ENCODE measurements around the gene EFCAB8. TPM values are rescaled to one million over a fixed set of nuclear protein-coding genes. Genes with fewer than 3 reads are reported as not detected.
A peak's percentile ranks its signal among the peaks of the same experiment; 100 is the strongest.

Gene EFCAB8
- polyA plus RNA-seq, 1 donor from 2014 or later: not detected

- H3K27me3 Mint-ChIP-seq: peaks cover 3% of the 10 kb centered on the region
- peaks cover 0 to 10% (median 9%) of the 10 kb centered on the region in 3 donors for H3K9me3 Mint-ChIP-seq
- peak overlapping the region in 2 of 3 donors; percentile 17 to 45 for H3K27ac Mint-ChIP-seq
- peak overlapping the region in 2 of 4 donors; percentile 35 to 60 for H3K4me3 Mint-ChIP-seq
- no peaks in the 10 kb centered on the region for H3K36me3 Mint-ChIP-seq
- peaks cover 13 to 20% (median 14%) of the 10 kb centered on the region in 3 donors for H3K4me1 Mint-ChIP-seq
Observed at GRCh38 chr20:32991383-32991782, 132.7 kb downstream of the EFCAB8 start.

DNA sequence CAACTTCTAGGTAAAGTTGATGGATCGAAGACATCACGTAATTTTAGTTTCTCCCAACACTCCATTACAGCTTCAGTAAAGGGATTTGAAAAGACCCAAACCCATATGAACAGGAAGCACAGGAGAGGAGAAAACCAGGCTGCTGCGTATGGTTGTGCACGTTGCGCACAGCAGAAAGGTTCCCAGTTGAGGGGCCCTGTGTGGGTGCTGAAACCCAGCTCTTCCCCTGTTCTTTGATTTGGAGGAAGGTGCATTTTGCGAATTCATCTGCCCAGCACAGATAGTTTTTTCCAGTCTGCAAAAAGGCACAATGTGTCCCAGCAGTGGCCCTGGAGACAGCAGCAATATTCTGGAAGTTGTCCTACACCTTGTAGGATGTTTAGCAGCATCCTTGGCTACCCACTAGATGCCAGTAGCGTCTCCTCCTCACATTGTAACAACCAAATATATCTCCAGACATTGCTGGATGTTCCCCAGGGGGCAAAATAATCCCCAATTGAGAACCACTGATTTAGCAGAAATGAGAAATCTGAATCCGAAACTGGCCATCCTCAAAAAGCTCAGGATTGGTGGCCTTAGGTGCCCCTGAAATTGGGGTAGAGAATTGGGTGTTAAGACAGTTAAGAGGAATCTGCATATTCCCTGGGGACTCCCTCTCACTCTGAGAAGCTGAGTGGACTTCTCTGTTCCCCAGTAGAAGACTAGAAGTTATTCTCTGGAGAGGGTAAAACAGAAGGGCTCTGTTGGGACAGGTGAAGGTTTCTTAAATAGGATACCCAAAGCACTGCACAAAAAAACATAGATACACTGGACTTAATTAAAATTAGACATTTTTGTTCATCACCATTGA, 133.3 kb downstream of the EFCAB8 start:
- Mint-ChIP-seq H3K9me3 (peaks cover 0 to 10% (median 9%) of the 10 kb centered on the region in 3 donors), H3K36me3 (no peaks in the 10 kb centered on the region), H3K4me1 (peaks cover 13 to 25% (median 14%) of the 10 kb centered on the region in 3 donors), H3K27ac (peak overlapping the region in 2 of 3 donors; percentile 17 to 45), H3K27me3 (peaks cover 3% of the 10 kb centered on the region), H3K4me3 (peak overlapping the region in 2 of 4 donors; percentile 35 to 60)

- peaks cover 0 to 10% (median 9%) of the 10 kb centered on the region in 3 donors for H3K9me3 Mint-ChIP-seq
- no peak overlapping the region for H3K4me3 Mint-ChIP-seq
- peaks cover 13 to 33% (median 20%) of the 10 kb centered on the region in 3 donors for H3K4me1 Mint-ChIP-seq
- peaks cover 3% of the 10 kb centered on the region for H3K27me3 Mint-ChIP-seq
- H3K27ac Mint-ChIP-seq: no peak overlapping the region
- H3K36me3 Mint-ChIP-seq: peaks cover 3% of the 10 kb centered on the region
Observed at GRCh38 chr20:32993496-32994050, 134.8 kb downstream of the EFCAB8 start.

- H3K9me3 Mint-ChIP-seq: peaks cover 0 to 10% (median 9%) of the 10 kb centered on the region in 3 donors
- peaks cover 16 to 40% (median 25%) of the 10 kb centered on the region in 3 donors for H3K4me1 Mint-ChIP-seq
- peaks cover 3% of the 10 kb centered on the region for H3K36me3 Mint-ChIP-seq
- peaks cover 3% of the 10 kb centered on the region for H3K27me3 Mint-ChIP-seq
- no peak overlapping the region for H3K4me3 Mint-ChIP-seq
- H3K27ac Mint-ChIP-seq: no peak overlapping the region
Observed at GRCh38 chr20:32995802-32996201, 137.1 kb downstream of the EFCAB8 start.

DNA sequence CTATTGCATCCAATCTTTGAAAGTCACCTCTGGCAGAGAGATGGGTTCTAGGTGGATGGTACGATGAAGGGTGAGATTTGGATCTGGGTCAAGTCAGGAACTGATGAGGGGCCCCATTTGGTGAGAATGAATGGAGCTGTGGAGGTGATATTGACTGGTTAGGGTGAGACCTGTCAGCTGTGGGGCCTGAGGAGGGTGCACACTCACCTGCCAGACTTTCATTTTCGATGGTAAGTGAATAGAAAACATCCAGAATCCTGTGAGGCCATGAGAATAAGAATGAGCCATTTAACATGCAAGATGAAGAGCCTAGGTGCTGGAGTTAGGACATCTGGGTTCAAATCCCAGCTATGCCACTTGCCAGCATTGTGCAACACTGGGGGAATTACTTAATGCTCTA, 138.7 kb downstream of the EFCAB8 start:
- Mint-ChIP-seq H3K27me3 (peaks cover 1% of the 10 kb centered on the region), H3K36me3 (peaks cover 8% of the 10 kb centered on the region), H3K4me1 (peaks cover 4 to 25% (median 13%) of the 10 kb centered on the region in 3 donors), H3K4me3 (no peak overlapping the region), H3K9me3 (peaks cover 0 to 10% (median 9%) of the 10 kb centered on the region in 3 donors), H3K27ac (no peak overlapping the region)

- Mint-ChIP-seq H3K9me3 (peaks cover 0 to 9% (median 7%) of the 10 kb centered on the region in 3 donors), H3K4me1 (peaks cover 3 to 20% (median 11%) of the 10 kb centered on the region in 3 donors), H3K27me3 (no peaks in the 10 kb centered on the region)
Observed at GRCh38 chr20:32999603-33000250, 141.0 kb downstream of the EFCAB8 start.

GRCh38 chr20:33000802-33001466, 142.2 kb downstream of the EFCAB8 start:
- Mint-ChIP-seq H3K36me3 (peaks cover 8% of the 10 kb centered on the region), H3K9me3 (peaks cover 0 to 3% (median 0%) of the 10 kb centered on the region in 3 donors), H3K27me3 (no peaks in the 10 kb centered on the region), H3K27ac (peak overlapping the region in 1 of 3 donors; percentile 67), H3K4me3 (no peak overlapping the region), H3K4me1 (peaks cover 3 to 20% (median 11%) of the 10 kb centered on the region in 3 donors)

More at GRCh38 chr20:32999603-33000250, 141.0 kb downstream of the EFCAB8 start:
- H3K36me3 Mint-ChIP-seq: peaks cover 8% of the 10 kb centered on the region
- peak overlapping the region in 1 of 4 donors; percentile 20 for H3K4me3 Mint-ChIP-seq
- peak overlapping the region in 1 of 3 donors; percentile 60 for H3K27ac Mint-ChIP-seq

DNA sequence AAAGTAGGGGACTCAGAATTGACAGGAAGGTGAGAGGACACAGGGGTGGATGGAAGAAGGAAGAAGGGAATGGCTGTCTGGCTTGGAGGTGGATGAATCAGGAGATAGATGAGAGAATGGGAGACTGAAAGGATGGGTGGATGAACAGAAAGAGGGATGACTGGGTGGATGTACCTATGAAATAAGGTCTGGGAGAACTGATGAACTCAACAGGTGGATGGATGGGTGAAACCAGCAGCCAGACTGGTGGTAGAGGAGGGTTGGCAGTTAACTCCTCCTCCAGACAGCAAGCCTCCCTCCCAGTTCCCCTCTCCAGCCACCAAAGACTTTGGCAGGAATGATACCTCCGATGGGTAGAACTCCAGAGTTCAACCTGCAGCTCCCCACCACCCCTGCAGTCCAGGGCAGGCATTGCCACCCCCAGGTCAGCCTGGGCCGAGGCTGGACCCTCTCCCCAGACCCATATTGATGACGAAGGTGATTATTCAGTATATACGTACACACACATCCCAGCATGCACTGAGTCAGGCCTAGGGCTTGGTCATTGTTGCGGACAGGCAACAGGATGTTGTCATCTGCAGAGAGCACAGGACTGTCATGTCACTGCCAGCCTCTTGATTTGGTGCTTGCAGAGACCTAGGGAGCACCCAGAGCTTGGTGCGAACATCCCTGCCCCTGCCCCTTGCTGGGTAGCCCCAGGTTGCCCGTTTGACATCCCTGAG, 143.5 kb downstream of the EFCAB8 start:
- Mint-ChIP-seq H3K4me3 (no peak overlapping the region), H3K27me3 (no peaks in the 10 kb centered on the region), H3K4me1 (peaks cover 3 to 13% (median 11%) of the 10 kb centered on the region in 3 donors), H3K36me3 (peaks cover 8% of the 10 kb centered on the region), H3K9me3 (peaks cover 0 to 2% (median 0%) of the 10 kb centered on the region in 3 donors), H3K27ac (no peak overlapping the region)

DNA sequence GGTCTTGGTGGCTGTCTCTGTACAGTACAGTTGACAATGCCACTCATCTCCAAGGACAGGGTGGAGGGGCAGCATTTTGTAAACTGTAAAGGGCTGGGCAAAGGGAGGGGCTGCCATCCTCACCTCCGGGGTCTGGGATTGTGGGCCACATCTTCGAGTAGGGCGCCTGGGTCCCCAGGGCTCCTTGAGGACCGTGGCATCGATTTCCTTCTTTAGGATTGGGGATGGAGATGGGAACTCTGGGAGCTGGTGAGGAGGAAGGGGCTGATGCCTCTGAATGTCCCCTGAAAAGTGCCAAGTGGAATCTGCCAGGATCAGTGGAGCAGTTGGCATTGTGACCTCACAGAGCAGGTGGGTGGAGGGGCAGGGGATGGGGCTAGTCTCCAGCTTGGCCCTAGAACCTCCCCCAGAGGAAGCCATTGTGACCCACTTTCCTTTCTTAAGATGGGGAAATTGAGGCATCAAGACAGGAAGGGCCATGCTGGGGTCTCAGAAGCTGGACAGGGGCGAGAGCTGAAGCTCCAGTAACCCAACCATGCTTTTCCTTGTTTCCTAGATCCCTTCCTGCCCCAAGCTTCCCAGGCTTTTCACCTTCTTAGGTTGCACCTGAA, 145.5 kb downstream of the EFCAB8 start, which contains the start of gene SUN5:
TSS of gene SUN5 (minus strand) at position 293 of the 611 bp plus-strand sequence. CDS start at position 200, 93 bp downstream.
- Mint-ChIP-seq H3K4me3 (no peak within 1 kb of the TSS), H3K36me3 (peaks cover 5% of the 10 kb centered on the region), H3K4me1 (peaks cover 4 to 11% (median 5%) of the 10 kb centered on the region in 3 donors), H3K27ac (peak within 1 kb of the TSS in 2 of 3 donors; percentile 24 to 37), H3K27me3 (no peaks in the 10 kb centered on the region), H3K9me3 (peaks cover 0 to 2% (median 0%) of the 10 kb centered on the region in 3 donors)

- H3K9me3 Mint-ChIP-seq: peaks cover 0 to 2% (median 0%) of the 10 kb centered on the region in 3 donors
- H3K4me1 Mint-ChIP-seq: peaks cover 0 to 7% (median 2%) of the 10 kb centered on the region in 3 donors
- H3K4me3 Mint-ChIP-seq: no peak overlapping the region
- no peaks in the 10 kb centered on the region for H3K27me3 Mint-ChIP-seq
- peaks cover 5% of the 10 kb centered on the region for H3K36me3 Mint-ChIP-seq
- peak overlapping the region in 1 of 3 donors; percentile 24 for H3K27ac Mint-ChIP-seq
Observed at GRCh38 chr20:33005132-33005566, 146.4 kb downstream of the EFCAB8 start.

DNA sequence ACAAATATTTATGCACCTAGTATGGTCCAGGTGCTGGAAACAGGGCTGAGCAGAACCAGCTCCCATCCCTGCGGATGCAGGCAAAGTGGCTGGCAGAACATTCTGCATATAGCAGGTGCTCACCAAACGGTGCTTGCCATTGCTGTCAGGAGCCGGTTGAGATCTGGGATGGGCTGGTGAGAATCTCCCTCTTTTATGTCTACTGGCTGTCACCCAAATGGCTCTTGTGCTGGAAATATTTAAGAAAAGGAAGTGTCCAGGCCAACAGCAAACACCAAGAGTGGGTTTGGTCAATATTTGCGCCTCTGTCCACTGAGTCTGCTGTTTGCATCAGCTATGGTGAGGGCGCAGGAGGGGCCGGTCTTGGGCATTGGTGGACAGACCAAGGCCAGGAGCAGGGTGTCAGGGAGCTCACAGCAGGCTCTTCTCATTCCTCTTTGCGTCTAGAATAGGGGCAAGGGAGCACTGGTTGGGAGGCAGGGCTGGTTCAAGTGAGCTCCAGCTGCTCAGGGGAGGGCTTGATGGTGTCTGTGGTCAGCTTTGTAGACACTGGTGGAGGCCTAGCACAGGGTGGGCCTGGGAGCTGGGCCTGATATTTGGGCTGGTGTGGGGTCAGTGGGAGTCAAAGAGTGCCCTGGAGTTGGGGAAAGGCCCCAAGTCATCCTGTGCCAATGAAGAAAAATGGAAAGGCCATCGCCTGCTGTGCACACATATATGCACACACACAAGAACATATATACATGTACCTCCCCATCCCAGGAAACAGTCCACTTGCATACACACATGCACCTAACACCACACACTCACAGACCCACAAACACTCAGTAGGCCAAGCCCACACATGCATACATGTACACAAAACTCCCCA, 147.4 kb downstream of the EFCAB8 start:
- Mint-ChIP-seq H3K4me3 (no peak overlapping the region), H3K27me3 (no peaks in the 10 kb centered on the region), H3K4me1 (peaks cover 0 to 5% (median 2%) of the 10 kb centered on the region in 3 donors), H3K9me3 (peaks cover 0 to 2% (median 0%) of the 10 kb centered on the region in 3 donors), H3K27ac (no peak overlapping the region), H3K36me3 (peaks cover 5% of the 10 kb centered on the region)

- Mint-ChIP-seq H3K4me1 (peaks cover 0 to 5% (median 2%) of the 10 kb centered on the region in 3 donors), H3K27ac (no peak overlapping the region), H3K4me3 (no peak overlapping the region), H3K27me3 (no peaks in the 10 kb centered on the region), H3K36me3 (peaks cover 5% of the 10 kb centered on the region), H3K9me3 (peaks cover 0 to 2% (median 0%) of the 10 kb centered on the region in 3 donors)
Observed at GRCh38 chr20:33006776-33007375, 148.2 kb downstream of the EFCAB8 start.

Measured in IgD-negative memory B cell (primary cell).